HEK293T (cell line): Measurements from ENCODE around the gene XK.

Experiments
- CTCF ChIA-PET: fragments of 350-600 bp; formaldehyde crosslinking; extraction: SDS; loops from one replicate; lab custom pipeline; 2021; ENCODE audit warnings: antibody characterized with exemption, inconsistent platforms; lab: Yijun Ruan, JAX
- POLR2A ChIA-PET: fragments of 350-600 bp; formaldehyde crosslinking; extraction: SDS; loops from one replicate; lab custom pipeline; 2020; ENCODE audit warnings: antibody characterized with exemption, inconsistent platforms; lab: Yijun Ruan, JAX
- DNase-seq: peaks from one replicate; pipeline ENCODE4 v3.0.0; 2012; ENCODE audit warnings: mixed read lengths; ENCODE audit errors: extremely low spot score
- ARNT ChIP-seq: fragments of 450-650 bp; IDR thresholded peaks from 2 replicates; pipeline ENCODE4 v1.6.1; 2017; ENCODE audit warnings: mild to moderate bottlenecking
- BHLHE40 ChIP-seq: fragments of 450-650 bp; IDR thresholded peaks from 2 replicates; pipeline ENCODE4 v1.6.1; 2016; ENCODE audit warnings: mild to moderate bottlenecking, moderate library complexity, borderline replicate concordance
- CTBP1 ChIP-seq: fragments of 450-650 bp; IDR thresholded peaks from 2 replicates; pipeline ENCODE4 v1.6.1; 2016; ENCODE audit warnings: borderline replicate concordance
- ELF4 ChIP-seq: fragments of 450-650 bp; IDR thresholded peaks from 2 replicates; pipeline ENCODE4 v1.6.1; 2017; ENCODE audit warnings: antibody characterized with exemption
- FOXA1 ChIP-seq: fragments of 450-650 bp; IDR thresholded peaks from 2 replicates; pipeline ENCODE4 v1.6.1; 2016; ENCODE audit warnings: mild to moderate bottlenecking
- FOXK2 ChIP-seq: fragments of 450-650 bp; IDR thresholded peaks from 2 replicates; pipeline ENCODE4 v1.6.1; 2016; ENCODE audit warnings: mild to moderate bottlenecking
- FOXM1 ChIP-seq: fragments of 450-650 bp; IDR thresholded peaks from 2 replicates; pipeline ENCODE4 v1.6.1; 2017; ENCODE audit warnings: mild to moderate bottlenecking, borderline replicate concordance
- HDGF ChIP-seq: fragments of 450-650 bp; IDR thresholded peaks from 2 replicates; pipeline ENCODE4 v1.6.1; 2017; ENCODE audit warnings: antibody characterized with exemption, borderline replicate concordance
- L3MBTL2 ChIP-seq: fragments of 450-650 bp; conservative IDR thresholded peaks from 2 replicates; pipeline ENCODE4 v1.6.1; 2016; ENCODE audit warnings: mild to moderate bottlenecking
- LEF1 ChIP-seq: fragments of 450-650 bp; IDR thresholded peaks from 2 replicates; pipeline ENCODE4 v1.6.1; 2017; ENCODE audit warnings: mild to moderate bottlenecking, borderline replicate concordance
- NFRKB ChIP-seq: fragments of 450-650 bp; IDR thresholded peaks from 2 replicates; pipeline ENCODE4 v1.6.1; 2016; ENCODE audit warnings: mild to moderate bottlenecking, moderate library complexity
- SP1 ChIP-seq: fragments of 450-650 bp; IDR thresholded peaks from 2 replicates; pipeline ENCODE4 v1.6.1; 2017
- SUZ12 ChIP-seq: fragments of 450-650 bp; IDR thresholded peaks from 2 replicates; pipeline ENCODE4 v1.6.1; 2016; ENCODE audit warnings: mild to moderate bottlenecking
- TARDBP ChIP-seq: fragments of 450-650 bp; IDR thresholded peaks from 2 replicates; pipeline ENCODE4 v1.6.1; 2016
- ZNF384 ChIP-seq: fragments of 450-650 bp; IDR thresholded peaks from 2 replicates; pipeline ENCODE4 v1.6.1; 2016
- TF ChIP-seq, protein P1 (sequence below): fragments of 450-650 bp; IDR thresholded peaks from 2 replicates; pipeline ENCODE4 v1.6.1; 2016

Gene XK

DNA sequence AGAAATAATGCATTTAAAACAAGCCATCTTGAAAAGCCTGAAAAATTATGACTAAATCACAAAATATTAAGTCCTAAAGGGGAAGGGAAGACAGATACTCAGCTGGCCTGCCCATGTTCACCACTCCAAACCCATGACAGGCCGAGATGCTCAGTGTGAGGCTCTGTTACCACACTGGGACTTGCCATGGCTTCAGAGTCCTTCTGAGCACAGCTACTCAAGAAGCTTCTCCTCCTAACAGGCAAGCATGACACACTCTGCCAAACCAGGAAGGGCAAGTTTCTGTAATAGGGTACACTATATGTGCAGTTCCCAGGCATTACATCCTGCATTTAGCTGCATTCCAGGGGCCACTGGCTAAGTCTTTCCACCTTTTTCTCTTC, 60.2 kb downstream of the XK start:
- ChIA-PET CTCF (interaction anchor here (0.5 to 2.8 kb wide), 10 partner anchors 9 to 675 kb away, joined by 3 to 16 read pairs (median 3); no protein-coding TSS in a partner anchor), POLR2A (no interaction called here)
- DNase-seq: no peak
- TF ChIP-seq FOXK2 (no peak), FOXA1 (no peak), TARDBP (no peak), HDGF (no peak), ELF4 (no peak), SUZ12 (no peak), BHLHE40 (no peak)

DNA sequence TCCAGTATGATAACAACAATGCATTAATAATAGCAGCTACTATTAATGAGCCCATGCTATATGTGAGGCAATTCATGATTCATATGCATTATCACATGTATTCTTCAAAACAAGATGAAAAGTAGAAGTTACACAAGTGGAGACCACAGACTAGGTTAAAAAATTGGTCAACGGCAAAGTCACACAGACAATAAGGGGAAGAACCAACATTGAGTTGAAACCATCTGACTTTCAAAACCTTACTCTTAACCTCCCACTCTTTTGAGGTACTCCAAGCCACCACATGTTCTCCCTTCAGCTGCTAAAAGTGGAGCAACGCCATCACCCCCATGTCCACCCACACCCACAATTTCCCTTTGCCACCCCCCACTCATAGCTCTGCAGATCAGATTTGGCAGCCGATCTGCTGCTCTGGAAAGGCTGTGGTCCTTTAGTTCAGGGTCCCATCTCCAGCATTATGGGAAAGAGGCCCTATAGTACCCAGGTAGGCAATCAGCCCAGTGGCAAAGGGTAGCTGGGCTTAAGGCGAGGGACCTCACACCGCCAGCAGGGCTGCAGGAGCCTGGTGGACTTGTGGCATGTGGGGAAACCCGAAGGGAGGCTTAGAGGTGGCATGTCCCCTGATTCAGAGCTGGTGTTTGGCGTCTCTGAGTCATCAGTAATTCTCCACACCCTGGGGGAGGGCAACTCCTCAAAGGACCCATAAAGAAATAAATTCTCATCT, 60.8 kb downstream of the XK start:
- ChIA-PET CTCF (interaction anchor here (0.6 to 2.8 kb wide), 7 partner anchors 8 to 429 kb away, joined by 3 to 16 read pairs (median 3); no protein-coding TSS in a partner anchor), POLR2A (no interaction called here)
- no peak for DNase-seq
- TF ChIP-seq FOXK2 (no peak), TARDBP (no peak), BHLHE40 (no peak)

DNA sequence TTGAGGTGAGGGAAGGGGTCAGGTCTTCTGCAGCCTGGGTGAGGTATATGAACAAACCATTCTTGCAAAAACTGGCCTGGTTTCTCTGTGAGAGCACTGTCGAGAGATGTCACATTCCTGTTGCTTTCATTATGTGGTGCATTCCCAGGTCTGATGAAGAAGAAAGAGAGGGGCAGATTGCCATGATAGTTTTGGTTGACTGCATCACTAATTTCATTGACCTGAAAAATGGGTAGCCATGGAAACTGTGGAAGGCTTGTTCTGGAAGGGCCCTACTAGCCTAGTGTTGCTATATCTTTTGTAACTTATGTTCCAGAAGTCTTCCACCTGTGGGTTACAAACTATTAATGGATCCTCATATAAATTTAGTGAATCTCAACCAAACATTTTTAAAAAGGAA, 61.4 kb downstream of the XK start:
- ChIA-PET CTCF (interaction anchor here (0.6 to 2.8 kb wide), 2 partner anchors 78 to 361 kb away, joined by 3 to 16 read pairs; no protein-coding TSS in a partner anchor), POLR2A (no interaction called here)
- DNase-seq: no peak
- TF ChIP-seq SUZ12: no peak

DNA sequence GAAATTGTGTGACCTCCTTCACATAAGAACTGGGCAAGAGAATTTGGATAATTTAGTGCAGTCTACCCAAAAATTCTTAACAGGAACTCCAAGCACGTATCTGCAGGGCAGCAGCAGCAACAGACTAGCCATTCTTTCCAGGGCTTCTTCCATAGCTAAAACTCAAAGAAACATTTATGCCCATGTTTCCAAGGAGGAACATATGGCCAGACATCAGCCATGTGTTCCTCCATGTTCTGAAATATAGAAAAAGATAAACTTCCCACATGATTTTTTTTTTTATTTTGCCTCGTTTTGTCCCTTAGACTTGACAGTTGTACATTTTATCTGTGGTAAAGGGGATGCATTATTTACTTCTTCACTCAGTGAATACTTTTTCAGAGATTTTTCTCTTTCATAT, 66.7 kb downstream of the XK start:
- ChIA-PET POLR2A (no interaction called here), CTCF (no interaction called here)
- TF ChIP-seq ARNT: no peak
- no peak for TF ChIP-seq FOXA1
- TF ChIP-seq SUZ12: no peak
- TF ChIP-seq BHLHE40: no peak
- TF ChIP-seq LEF1: no peak
- no peak for TF ChIP-seq NFRKB
- DNase-seq: no peak

DNA sequence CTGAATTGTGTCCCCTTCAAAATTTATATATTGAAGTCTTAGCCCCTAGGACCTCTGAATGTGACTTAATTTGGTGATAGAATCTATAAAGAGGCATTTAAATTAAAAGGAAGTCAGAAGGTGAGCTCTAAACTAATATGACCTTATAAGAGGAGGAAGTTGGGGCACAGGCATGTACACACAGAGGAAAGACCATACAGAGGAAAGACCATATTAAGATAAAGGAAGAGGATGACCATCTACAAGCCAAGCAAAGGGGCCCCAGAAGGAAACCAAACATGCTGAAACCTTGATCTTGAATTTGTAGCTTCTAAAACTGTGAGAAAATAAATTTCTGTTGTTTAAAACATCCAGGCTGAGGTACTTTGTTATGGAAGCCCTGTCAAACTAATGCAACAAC, 67.3 kb downstream of the XK start:
- TF ChIP-seq ZNF384: no peak
- TF ChIP-seq BHLHE40: no peak
- no peak for TF ChIP-seq TARDBP
- TF ChIP-seq CTBP1: no peak
- TF ChIP-seq SP1: no peak
- TF ChIP-seq FOXK2: no peak
- TF ChIP-seq HDGF: no peak
- TF ChIP-seq LEF1: no peak
- no peak for TF ChIP-seq SUZ12
- no peak for TF ChIP-seq ARNT
- no peak for TF ChIP-seq FOXA1
- CTCF ChIA-PET: no interaction called here
- no peak for DNase-seq
- POLR2A ChIA-PET: no interaction called here

DNA sequence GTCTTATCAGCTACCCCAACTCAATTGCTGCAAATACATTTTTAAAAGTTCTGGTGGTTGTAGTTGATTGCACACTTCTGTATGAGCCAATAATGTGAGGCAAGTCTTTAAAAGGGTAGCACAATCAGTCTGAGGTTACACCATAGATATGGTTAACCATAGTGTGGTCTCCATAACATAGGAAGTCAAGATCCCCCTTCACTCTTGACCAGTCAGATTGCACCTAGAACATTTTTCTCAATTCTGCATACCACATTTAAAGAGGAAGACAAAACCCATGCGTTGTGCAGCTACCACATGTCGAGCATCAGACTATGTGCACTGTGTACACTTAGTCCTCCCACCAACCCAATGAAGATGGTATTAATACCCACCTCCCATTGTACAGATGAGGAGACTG, 67.8 kb downstream of the XK start:
- ChIA-PET POLR2A (no interaction called here), CTCF (no interaction called here)

DNA sequence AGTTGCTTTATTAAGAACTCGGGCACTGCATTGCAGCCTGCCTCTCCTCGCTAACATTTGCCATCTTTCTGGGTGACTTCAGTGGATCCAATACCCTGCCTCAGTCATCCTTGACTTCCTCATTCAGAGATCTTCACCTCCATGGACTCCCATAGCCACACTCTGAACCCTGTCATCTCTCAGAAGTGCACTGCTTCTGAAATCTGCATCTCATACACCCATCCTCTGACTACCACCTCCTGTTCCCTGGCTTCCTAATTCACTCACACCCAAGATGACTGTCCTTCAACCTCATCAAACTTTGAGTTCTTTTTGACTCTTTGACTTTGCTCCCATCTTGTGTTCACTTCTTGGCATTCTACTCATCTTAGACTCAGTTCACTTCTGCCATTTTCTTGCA, 68.9 kb downstream of the XK start:
- POLR2A ChIA-PET: no interaction called here
- no peak for TF ChIP-seq FOXA1
- TF ChIP-seq LEF1: no peak
- no peak for TF ChIP-seq BHLHE40
- TF ChIP-seq CTBP1: no peak
- TF ChIP-seq TARDBP: no peak
- TF ChIP-seq SUZ12: no peak
- TF ChIP-seq ZNF384: no peak
- TF ChIP-seq, protein P1, sequence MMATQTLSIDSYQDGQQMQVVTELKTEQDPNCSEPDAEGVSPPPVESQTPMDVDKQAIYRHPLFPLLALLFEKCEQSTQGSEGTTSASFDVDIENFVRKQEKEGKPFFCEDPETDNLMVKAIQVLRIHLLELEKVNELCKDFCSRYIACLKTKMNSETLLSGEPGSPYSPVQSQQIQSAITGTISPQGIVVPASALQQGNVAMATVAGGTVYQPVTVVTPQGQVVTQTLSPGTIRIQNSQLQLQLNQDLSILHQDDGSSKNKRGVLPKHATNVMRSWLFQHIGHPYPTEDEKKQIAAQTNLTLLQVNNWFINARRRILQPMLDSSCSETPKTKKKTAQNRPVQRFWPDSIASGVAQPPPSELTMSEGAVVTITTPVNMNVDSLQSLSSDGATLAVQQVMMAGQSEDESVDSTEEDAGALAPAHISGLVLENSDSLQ: no peak
- no peak for TF ChIP-seq ELF4
- no peak for TF ChIP-seq FOXM1
- no peak for TF ChIP-seq NFRKB
- no peak for TF ChIP-seq FOXK2
- TF ChIP-seq SP1: no peak
- TF ChIP-seq ARNT: no peak
- TF ChIP-seq HDGF: no peak
- TF ChIP-seq L3MBTL2: no peak
- CTCF ChIA-PET: interaction anchor here (1.3 kb wide), 1 partner anchor 9 kb away, joined by 3 read pairs; no protein-coding TSS in a partner anchor
- DNase-seq: no peak

More for the DNA sequence above, 67.8 kb downstream of the XK start:
- TF ChIP-seq, protein P1: no peak
- TF ChIP-seq L3MBTL2 (no peak), HDGF (no peak), ZNF384 (no peak), FOXM1 (no peak), CTBP1 (no peak), ARNT (no peak), LEF1 (no peak), SP1 (no peak), FOXK2 (no peak), NFRKB (no peak)
- no peak for DNase-seq
